Measurements from ENCODE around the gene SYTL3. TPM values are rescaled to one million over a fixed set of nuclear protein-coding genes. Genes with fewer than 3 reads are reported as not detected.
"Not testable (repeated sequence)": the region's sequence is repeated elsewhere in the genome, so short reads cannot be mapped to it uniquely, and the experiment has no call there.

Gene SYTL3
- total and polyA plus RNA-seq, 2 of the 8 experiments (the other 6 are each of a cell fraction or from before 2014, with no cell fraction given) = 0.27 to 0.99 TPM

DNA sequence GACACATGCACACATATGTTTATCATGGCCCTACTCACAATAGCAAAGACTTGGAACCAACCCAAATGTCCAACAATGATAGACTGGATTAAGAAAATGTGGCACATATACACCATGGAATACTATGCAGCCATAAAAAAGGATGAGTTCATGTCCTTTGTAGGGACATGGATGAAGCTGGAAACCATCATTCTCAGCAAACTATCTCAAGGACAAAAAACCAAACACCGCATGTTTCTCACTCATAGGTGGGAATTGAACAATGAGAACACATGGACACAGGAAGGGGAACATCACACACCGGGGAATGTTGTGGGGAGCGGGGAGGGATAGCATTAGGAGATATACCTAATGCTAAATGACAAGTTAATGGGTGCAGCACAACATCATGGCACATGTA lies 27.2 kb downstream of the SYTL3 start:
- FAIRE-seq; H4K8ac ChIP-seq (ENCODE audit: extremely low read depth, insufficient read depth, low read length); H3K9me3 ChIP-seq (ENCODE audit: insufficient read depth in 2 of 2, low read depth in 1 of 2, low read length in 1 of 2); H2BK120ac ChIP-seq (replicated peaks; ENCODE audit: low read depth, low read length); H3K9ac ChIP-seq (replicated peaks in 1 of 4; ENCODE audit: extremely low read depth in 1 of 4, low read depth in 3 of 4, low read length in 3 of 4); H3K23ac ChIP-seq (ENCODE audit: insufficient read length); H3K27me3 ChIP-seq (replicated peaks in 1 of 4; ENCODE audit: control insufficient read depth in 3 of 4, extremely low read depth in 1 of 4, insufficient read depth in 3 of 4, low read length in 3 of 4); H3K27ac ChIP-seq (ENCODE audit: low read depth, low read length); H3K4me2 ChIP-seq (ENCODE audit: insufficient read depth in 1 of 2, low read depth in 2 of 2, low read length in 2 of 2); H2BK12ac ChIP-seq (ENCODE audit: low read depth, low read length); H3K18ac ChIP-seq (ENCODE audit: extremely low read depth, low read length); H2AFZ ChIP-seq (ENCODE audit: low read length); H4K91ac ChIP-seq (replicated peaks; ENCODE audit: insufficient read length, low read length); H2AK5ac ChIP-seq (ENCODE audit: low read depth, low read length); H2BK20ac ChIP-seq (ENCODE audit: low read length); H3K79me1 ChIP-seq (ENCODE audit: low read depth, low read length); H3K4me1 ChIP-seq (replicated peaks in 1 of 4; ENCODE audit: control insufficient read depth in 3 of 4, insufficient read depth in 4 of 4, low read length in 3 of 4); H3K23me2 ChIP-seq (ENCODE audit: low read depth, low read length); H4K20me1 ChIP-seq (replicated peaks in 1 of 2; ENCODE audit: control insufficient read depth in 1 of 2, insufficient read depth in 2 of 2, low read length in 2 of 2); H3K36me3 ChIP-seq (ENCODE audit: control insufficient read depth in 2 of 4, insufficient read depth in 4 of 4, low read length in 3 of 4); H3K4ac ChIP-seq (replicated peaks; ENCODE audit: insufficient read length, low read depth, low read length); H3K56ac ChIP-seq (replicated peaks; ENCODE audit: insufficient read length, low read depth, low read length); H3K4me3 ChIP-seq (ENCODE audit: extremely low read depth in 1 of 4, insufficient read depth in 2 of 4, low read depth in 3 of 4, low read length in 4 of 4); DNase-seq (ENCODE audit: low read depth in 1 of 2, low spot score in 2 of 2); POLR2A ChIA-PET (ENCODE audit: partially characterized antibody); H2BK5ac ChIP-seq (ENCODE audit: low read depth, low read length); H3K79me2 ChIP-seq (ENCODE audit: control insufficient read depth in 1 of 2, insufficient read depth in 2 of 2, low read length in 2 of 2); H2BK15ac ChIP-seq (ENCODE audit: low read length); H4K5ac ChIP-seq (ENCODE audit: insufficient read length, low read depth, low read length); H3K14ac ChIP-seq (ENCODE audit: insufficient read length): not testable (repeated sequence)
- CTCF ChIA-PET (ENCODE audit: partially characterized antibody) = interaction anchor here (0.7 to 1.2 kb wide), 2 partner anchors 17 to 29 kb away, joined by 4 read pairs; no protein-coding TSS in a partner anchor
- WGBS, 2 experiments (ENCODE audit: extremely low coverage in 1 of 2, insufficient coverage in 1 of 2, insufficient read length in 1 of 2, insufficient replicate concordance in 2 of 2, low coverage in 1 of 2, low lambda C conversion rate in 2 of 2, missing lambda C conversion rate in 1 of 2) = 91% methylated on average over 3 of the region's 3 CpGs; no CpG with 5 or more reads in 1 of the 2 experiments
